GM19238 (cell line): Measurements from ENCODE around the gene BCAP29.
"Not testable (repeated sequence)": the region's sequence is repeated elsewhere in the genome, so short reads cannot be mapped to it uniquely, and the experiment has no call there.

Experiments
- DNase-seq: peaks from one replicate; pipeline ENCODE4 v3.0.0; 2011; ENCODE audit warnings: low spot score; ENCODE audit not compliant: insufficient read length

Gene BCAP29

GRCh38 chr7:107615910-107616680, 36.0 kb downstream of the BCAP29 start:
- no peak for DNase-seq

DNA sequence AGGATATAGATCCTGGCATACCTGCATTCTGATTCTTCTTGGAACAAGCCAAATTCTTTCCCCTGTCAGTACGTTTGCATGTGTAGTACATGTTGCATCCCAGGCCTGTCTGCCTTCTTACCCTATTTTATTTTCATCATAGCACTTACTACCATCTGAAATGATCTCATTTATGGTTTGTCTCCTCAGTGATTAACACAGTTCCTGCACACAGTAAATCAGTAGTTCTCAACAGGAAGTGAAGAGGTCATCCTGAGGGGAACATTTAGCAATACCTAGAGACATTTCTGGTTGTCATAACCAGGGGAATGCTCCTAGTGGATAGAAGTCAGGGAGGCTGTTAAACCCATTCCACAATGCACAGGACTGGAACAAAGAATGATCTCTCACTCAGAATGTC, 42.4 kb downstream of the BCAP29 start:
- DNase-seq = no peak

- DNase-seq = no peak
Observed at GRCh38 chr7:107622894-107623293, 42.8 kb downstream of the BCAP29 start.

DNA sequence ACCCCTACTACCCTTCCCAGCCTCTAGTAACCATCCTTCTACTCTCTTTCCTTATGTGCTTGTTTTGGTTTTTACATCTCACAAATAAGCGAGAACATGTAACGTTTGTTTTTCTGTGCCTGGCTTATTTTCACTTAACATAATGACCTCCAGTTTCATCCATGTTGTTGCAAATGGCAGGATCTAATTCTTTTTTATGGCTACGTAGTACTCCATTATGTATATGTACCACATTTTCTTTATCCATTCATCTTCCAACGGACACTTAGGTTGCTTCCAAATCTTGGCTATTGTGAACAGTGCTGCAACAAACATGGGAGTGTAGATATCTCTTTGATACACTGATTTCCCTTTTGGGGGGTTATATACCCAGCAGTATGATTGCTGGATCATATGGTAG, 47.0 kb downstream of the BCAP29 start:
- DNase-seq = no peak

DNA sequence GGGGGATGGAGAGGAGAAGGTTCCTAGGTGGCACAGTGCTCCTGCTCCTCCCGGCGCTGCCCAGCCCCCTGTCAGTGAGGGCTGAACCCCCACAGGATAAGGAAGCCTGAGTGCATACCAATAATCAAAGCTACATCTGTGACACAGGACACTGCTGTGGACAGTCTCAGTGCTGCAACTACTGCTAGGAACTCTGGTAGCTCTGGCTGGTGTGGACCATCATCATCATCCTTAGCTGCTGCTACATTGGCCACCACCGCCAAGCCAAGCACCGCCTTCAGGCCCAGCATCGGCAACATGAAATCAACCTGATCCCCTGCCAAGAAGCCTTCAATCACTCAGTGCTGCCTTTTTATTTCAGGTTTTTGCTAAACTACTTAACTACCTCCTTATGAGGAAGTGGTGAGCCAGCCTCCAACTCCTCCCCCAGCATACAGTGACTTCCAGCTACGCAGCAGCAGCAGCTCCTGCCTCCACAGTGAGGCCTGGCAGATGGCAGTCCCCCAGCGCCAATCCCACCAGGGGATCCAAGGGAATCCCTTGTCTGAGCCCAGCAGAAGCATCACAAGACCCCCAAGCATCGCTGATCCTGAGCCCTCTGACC, 48.5 kb downstream of the BCAP29 start:
- DNase-seq = no peak

GRCh38 chr7:107630342-107630741, 50.3 kb downstream of the BCAP29 start:
- DNase-seq = no peak

DNA sequence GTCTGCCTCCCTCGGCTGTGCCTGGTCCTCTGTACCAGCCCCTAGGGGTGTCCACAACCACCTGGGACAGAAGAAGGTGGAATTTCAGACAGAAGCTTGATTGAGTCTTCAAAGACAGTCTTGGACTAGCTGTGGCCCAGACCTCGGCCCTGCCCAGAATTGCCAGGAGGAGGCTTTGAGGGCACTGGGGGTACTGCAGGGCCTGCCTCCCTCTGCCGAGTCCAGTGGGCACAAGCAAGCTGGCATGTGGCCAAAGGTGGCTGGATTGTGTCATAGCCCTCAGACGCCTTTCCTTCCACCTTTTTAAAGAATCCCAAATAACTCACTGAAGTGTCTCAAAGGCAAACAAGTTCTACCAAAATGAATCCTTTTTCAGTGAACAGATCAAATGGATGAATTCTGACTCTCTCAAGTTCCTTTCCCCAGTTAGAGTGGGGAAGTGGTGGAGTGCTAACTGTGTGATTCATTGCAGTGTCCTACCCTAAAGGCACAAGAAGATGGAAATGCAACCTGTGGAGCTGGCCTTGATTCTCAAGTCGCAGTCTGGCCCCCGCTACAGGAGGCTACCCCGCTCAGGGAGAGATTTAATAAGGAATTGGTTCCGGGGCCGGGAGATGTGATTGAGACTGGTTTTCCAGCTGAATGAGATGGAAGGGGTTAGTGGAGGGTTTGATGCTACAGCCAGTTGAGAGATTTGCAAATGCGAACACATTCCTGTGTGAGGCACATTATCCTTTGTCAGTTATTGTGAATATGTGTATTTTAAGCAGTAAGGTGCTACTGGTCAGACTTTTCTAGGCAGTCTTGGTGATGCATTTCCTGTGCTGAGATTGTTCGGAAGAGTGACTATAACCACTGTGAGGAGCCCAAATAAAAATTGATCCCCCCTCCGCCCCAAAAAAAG, 51.8 kb downstream of the BCAP29 start:
- DNase-seq = no peak

GRCh38 chr7:107632492-107632865, 52.4 kb downstream of the BCAP29 start:
- no peak for DNase-seq

DNA sequence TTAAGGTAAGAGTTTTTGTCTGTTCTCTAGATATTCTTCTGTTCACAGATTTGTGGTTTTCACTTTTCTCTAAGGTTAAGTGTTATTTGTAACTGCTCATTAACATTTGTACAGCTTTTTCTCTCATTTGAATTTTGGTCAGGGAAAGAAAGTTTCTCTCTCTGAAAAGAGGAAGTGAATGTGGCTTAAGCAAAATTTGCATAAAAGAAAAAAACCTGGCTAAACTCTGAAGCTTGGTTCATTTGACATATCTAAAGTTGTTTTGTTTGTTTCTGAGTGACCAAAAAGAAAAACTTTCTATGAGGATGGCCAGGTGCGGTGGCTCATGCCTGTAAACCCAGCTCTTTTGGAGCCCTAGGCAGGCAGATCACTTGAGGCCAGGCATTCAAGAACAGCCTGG, 58.5 kb downstream of the BCAP29 start:
- DNase-seq = no peak

DNA sequence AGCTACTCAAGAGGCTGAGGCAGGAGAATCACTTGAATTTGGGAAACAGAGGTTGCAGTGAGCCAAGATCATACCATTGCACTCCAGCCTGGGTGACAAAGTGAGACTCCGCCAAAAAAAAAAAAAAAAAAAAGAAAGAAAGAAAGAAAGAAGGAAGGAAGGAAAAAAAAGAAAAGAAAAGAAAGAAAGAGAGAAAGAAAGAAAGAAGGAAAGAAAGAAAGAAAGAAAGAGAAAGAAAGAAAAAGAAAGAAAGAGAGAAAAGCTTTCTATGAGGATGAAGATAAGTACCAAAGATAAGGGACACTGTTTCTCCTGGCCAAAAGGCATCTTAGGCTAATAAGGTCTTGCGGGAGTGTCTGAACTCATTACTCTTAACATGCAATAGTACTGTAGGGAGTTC, 59.0 kb downstream of the BCAP29 start:
- DNase-seq = not testable (repeated sequence)

DNA sequence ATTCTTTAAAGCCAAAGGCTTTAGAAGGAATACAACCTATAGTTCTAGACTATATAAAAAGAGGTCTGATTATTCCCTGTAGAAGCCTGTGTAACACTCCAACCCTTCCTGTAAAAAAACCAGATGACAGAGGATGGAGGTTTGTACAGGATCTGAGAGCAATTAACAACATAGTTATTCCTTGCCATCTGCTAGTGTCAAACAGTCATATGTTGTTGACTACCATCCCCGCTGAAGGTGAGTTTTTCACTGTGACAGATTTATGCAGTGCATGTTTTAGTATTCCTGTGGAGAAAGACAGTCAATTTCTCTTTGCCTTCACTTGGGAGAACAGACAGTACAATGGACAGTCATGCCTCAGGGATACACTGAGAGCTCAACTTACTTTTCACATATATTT, 61.6 kb downstream of the BCAP29 start:
- DNase-seq = no peak

- no peak for DNase-seq
Observed at GRCh38 chr7:107642501-107642900, 62.5 kb downstream of the BCAP29 start.

DNA sequence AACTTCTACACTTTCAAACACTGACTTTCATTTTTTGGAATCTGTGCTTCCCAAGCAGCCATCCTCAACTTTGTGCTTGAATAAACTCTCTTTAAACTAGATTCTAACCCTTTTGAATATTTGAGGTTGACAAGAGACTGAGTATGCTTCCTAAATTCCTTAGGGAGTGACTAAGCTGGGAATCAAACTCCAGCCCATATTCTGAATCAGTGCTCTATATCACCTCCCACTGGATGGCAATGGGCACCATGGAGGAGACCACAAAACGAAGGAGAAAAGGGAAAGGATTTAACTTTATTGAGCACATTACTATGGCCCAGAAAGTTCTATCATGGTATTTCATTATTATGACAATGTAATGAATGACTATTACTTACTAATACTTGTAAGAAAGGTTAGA, 63.4 kb downstream of the BCAP29 start:
- DNase-seq = no peak

DNA sequence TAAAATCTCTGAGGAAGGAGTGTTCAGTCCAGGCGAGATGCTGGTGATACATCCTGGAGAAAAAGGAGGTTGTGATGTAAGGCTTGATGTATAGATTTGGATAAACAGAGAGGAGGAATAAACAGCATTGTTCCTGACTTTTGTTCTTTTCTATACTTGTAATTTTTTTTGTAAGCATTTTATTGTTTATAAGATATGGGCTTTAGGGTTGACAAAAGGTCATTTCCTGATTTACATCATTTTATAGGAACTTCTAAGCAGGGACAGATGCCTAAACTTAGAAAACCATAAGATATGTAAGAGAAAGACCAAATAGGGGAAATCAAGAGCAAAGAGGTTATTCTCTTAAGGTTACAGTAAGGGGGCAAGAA, 63.9 kb downstream of the BCAP29 start:
- no peak for DNase-seq

- no peak for DNase-seq
Observed at GRCh38 chr7:107644309-107644974, 64.4 kb downstream of the BCAP29 start.

GRCh38 chr7:107652642-107653041, 72.6 kb downstream of the BCAP29 start:
- no peak for DNase-seq

- no peak for DNase-seq
Observed at GRCh38 chr7:107658467-107658866, 78.4 kb downstream of the BCAP29 start.

DNA sequence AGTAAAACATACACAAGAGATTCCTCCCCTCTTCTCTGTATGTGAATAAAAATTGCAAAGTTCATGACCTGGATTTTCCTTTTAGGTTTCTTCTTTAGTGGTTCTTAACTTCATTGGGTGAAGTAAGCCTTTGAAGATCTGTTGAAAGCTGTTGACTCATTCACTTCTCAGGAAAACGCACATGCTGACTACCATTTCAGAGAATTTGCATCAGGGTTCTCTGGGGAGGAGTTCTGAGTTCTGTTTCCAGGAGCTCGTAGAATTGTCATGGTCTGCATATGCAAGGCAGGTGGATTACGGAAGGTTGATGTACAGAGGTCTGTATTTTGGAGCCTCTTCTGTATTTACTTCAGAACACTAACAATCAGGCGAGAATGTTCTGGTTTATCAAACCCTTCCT, 79.6 kb downstream of the BCAP29 start:
- peak; percentile 9 for DNase-seq

- peak; percentile 3 for DNase-seq
Observed at GRCh38 chr7:107660381-107661080, 80.5 kb downstream of the BCAP29 start, which contains the start of gene SLC26A4. Gene SLC26A4, plus strand, starts transcription at chr7:107660828. Its CDS starts 814 bp downstream, at chr7:107661642.

- DNase-seq = peak; percentile 6
Observed at GRCh38 chr7:107661081-107661864, 81.2 kb downstream of the BCAP29 start.
